ENCODE measurements around the gene CATSPERZ. TPM values are rescaled to one million over a fixed set of nuclear protein-coding genes. Genes with fewer than 3 reads are reported as not detected.

The CATSPERZ gene
- total and polyA plus RNA-seq, 9 of the 15 experiments (the other 6 are each of a cell fraction or from before 2014, with no cell fraction given), result 0.86 to 8.5 (median 3.5) TPM

GRCh38 chr11:64269540-64270220 is 30.5 kb upstream of the CATSPERZ start (continued):
- TF ChIP-seq RBM34 (IDR thresholded peaks at IDR 0.05; ENCODE audit: borderline replicate concordance, insufficient read depth, low read length) (no peak), ZNF124 (CRISPR knock-in tag; IDR thresholded peaks at IDR 0.05) (no peak), ZNF239 (CRISPR knock-in tag; IDR thresholded peaks at IDR 0.05) (no peak)

GRCh38 chr11:64275031-64275800 is 24.9 kb upstream of the CATSPERZ start:
- H3K9me1 ChIP-seq (ENCODE audit: control insufficient read depth, insufficient read depth, low read length), result no peaks in the 10 kb centered on the region
- peaks cover 35% of the 10 kb centered on the region for H3K79me2 ChIP-seq (ENCODE audit: control insufficient read depth, insufficient read depth, low read length)
- H3K4me3 ChIP-seq, result no peak overlapping the region
- CTCF ChIA-PET (ENCODE audit: low intra/inter-chr PET ratio), result no interaction called here
- FAIRE-seq (no peak), ATAC-seq (no peak), DNase-seq (ENCODE audit: extremely low read depth in 1 of 4, low spot score in 3 of 4) (no peak)
- H4K20me1 ChIP-seq (replicated peaks; ENCODE audit: control insufficient read depth, insufficient read depth, low read length), result no peaks in the 10 kb centered on the region
- H3K4me2 ChIP-seq (ENCODE audit: insufficient read depth, low read length), result no peak overlapping the region
- no peaks in the 10 kb centered on the region for H3K9me3 ChIP-seq (replicated peaks; ENCODE audit: control insufficient read depth, insufficient read depth, low read depth, low read length)
- peaks cover 17 to 43% of the 10 kb centered on the region in 2 experiments for H3K4me1 ChIP-seq (replicated peaks in 1 of 2; ENCODE audit: control insufficient read depth in 2 of 2, insufficient read depth in 2 of 2, low read length in 2 of 2)
- H3K36me3 ChIP-seq (ENCODE audit: control insufficient read depth, insufficient read depth, low read length), result peaks cover 31% of the 10 kb centered on the region; the same call in 2 of the 3 replicates
- POLR2A ChIA-PET, result no interaction called here
- BruUV-seq (replicated peaks), result no TSS peak
- in situ Hi-C loops (cut with MboI), result no loop called here
- no peaks in the 10 kb centered on the region for H3K27me3 ChIP-seq (ENCODE audit: control insufficient read depth in 2 of 2, insufficient read depth in 2 of 2, low read length in 2 of 2)
- TF ChIP-seq MGA (IDR thresholded peaks at IDR 0.05) (no peak), RFX1 (IDR thresholded peaks at IDR 0.05) (peak; percentile 53; the same call in 1 of the 2 replicates)
- intact Hi-C loops (cut with micrococcal nuclease), result no loop called here
- 96% methylated on average over 14 of the region's 15 CpGs for WGBS (ENCODE audit: insufficient coverage, low coverage, missing lambda C conversion rate)
- H3K27ac ChIP-seq (ENCODE audit: extremely low read depth, low read depth, low read length), result no peak overlapping the region; the same call in 2 of the 3 replicates
- peak overlapping the region in 1 of 2 experiments; percentile 81; a peak in 2 of 4 replicates for H3K9ac ChIP-seq (ENCODE audit: insufficient read depth in 1 of 2, low read depth in 2 of 2, low read length in 2 of 2)
- no peak overlapping the region for H2AFZ ChIP-seq (ENCODE audit: low read depth, low read length)
